Body of pancreas (tissue), 4 donors: ENCODE measurements around the gene GTF3C5. TPM values are rescaled to one million over a fixed set of nuclear protein-coding genes. Genes with fewer than 3 reads are reported as not detected.

Experiments
- ATAC-seq: fragments of 150-250 bp; one replicate; pipeline ENCODE4 v1.9.1; 2016
- DNase-seq, 4 donors: peaks; one replicate each; pipeline ENCODE4 v3.0.0-alpha.2; 2019
- H3K27ac ChIP-seq, 4 donors: fragments of 200-600 bp; sonication (generic); 1 replicate in 3 of 4; 2 replicates in 1 of 4; pipeline versions ENCODE4 v1.5.1 to v1.6.1; 2016 to 2019; ENCODE audit warnings: mild to moderate bottlenecking in 1 of 4, mixed read lengths in 1 of 4, moderate library complexity in 1 of 4
- H3K27me3 ChIP-seq, 2 donors: fragments of 200-600 bp; sonication (generic); one replicate each; pipeline ENCODE4 v1.6.0; 2016; ENCODE audit warnings: mild to moderate bottlenecking in 1 of 2
- H3K36me3 ChIP-seq, 2 donors: fragments of 200-600 bp; sonication (generic); replicated peaks in 1 of 2; 2 replicates each; pipeline ENCODE4 v1.5.1; 2016; ENCODE audit warnings: low read depth in 2 of 2; ENCODE audit not compliant: insufficient read depth in 1 of 2
- H3K4me1 ChIP-seq: fragments of 200-600 bp; sonication (generic); one replicate; pipeline ENCODE4 v1.6.0; 2016
- H3K4me3 ChIP-seq, 2 donors: fragments of 200-600 bp; sonication (generic); 1 replicate in 1 of 2; 2 replicates in 1 of 2; pipeline ENCODE4 v1.5.1; 2016 to 2019
- H3K9me3 ChIP-seq, 3 donors: fragments of 200-600 bp; sonication (generic); 1 replicate in 2 of 3; 2 replicates in 1 of 3; pipeline ENCODE4 v1.5.1; 2016
- CTCF ChIP-seq, 7 experiments: fragments of 450-650 bp in 4 of 7; fragments of 200-600 bp in 3 of 7; sonication (generic) in 3 of 7; IDR thresholded peaks; one replicate each; pipeline ENCODE4 v1.5.1; 2016 to 2019; ENCODE audit warnings: antibody characterized with exemption in 7 of 7
- POLR2A ChIP-seq, 3 donors: fragments of 450-650 bp; IDR thresholded peaks; one replicate each; pipeline ENCODE4 v1.6.1; 2016; ENCODE audit warnings: antibody characterized with exemption in 3 of 3, mild to moderate bottlenecking in 2 of 3
- WGBS, 2 donors: methylation state at CpG; one replicate each; pipeline ENCODE4 v1.1.5; 2017; 5-methylcytosine and 5-hydroxymethylcytosine counted together
- intact Hi-C: fragments of 100-400 bp; cut with DNase I; formaldehyde crosslinking; loops from one replicate; pipeline ENCODE4 v1.15.1; 2023
- total RNA-seq, 2 donors: library from RNA; depleted of rRNA; stranded (reverse); fragments of >200 nt; gene quantifications; one replicate each; pipeline ENCODE4 v1.1.0, GENCODE V29; 2016

Gene GTF3C5
- total RNA-seq, 2 donors from 2014 or later, result 43.1 to 57.7 TPM

DNA sequence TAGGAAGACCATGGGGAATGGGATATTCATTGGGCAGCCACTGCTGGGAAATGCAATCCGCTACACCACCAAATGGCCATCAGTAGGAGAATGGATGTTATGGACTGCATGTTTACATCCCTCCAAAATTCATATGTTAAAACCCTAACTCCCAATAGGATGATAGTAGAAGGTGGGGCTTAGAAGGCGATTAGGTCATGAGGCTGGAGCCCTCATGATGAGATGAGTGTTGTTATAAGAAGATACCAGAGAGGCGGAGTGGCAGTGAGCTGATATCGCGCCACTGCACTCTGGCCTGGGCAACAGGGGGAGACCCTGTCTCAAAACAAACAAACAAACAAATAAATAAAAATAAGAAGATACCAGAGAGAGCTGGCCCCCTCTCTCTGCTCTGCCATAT is 16.1 kb upstream of the GTF3C5 start:
- Histone ChIP-seq H3K4me3 (no peak overlapping the region), H3K36me3 (no peaks in the 10 kb centered on the region), H3K9me3 (no peaks in the 10 kb centered on the region), H3K27me3 (no peaks in the 10 kb centered on the region), H3K27ac (no peak overlapping the region), H3K4me1 (no peaks in the 10 kb centered on the region)
- no peak for ATAC-seq
- no peak for TF ChIP-seq POLR2A (IDR thresholded peaks at IDR 0.05)
- 75 to 90% methylated on average over 5 of the region's 5 CpGs for WGBS, 2 donors
- DNase-seq, result no peak
- intact Hi-C loops, result loop anchor here (10.0 kb wide), 1 partner anchor 480 kb away; no protein-coding TSS in a partner anchor

DNA sequence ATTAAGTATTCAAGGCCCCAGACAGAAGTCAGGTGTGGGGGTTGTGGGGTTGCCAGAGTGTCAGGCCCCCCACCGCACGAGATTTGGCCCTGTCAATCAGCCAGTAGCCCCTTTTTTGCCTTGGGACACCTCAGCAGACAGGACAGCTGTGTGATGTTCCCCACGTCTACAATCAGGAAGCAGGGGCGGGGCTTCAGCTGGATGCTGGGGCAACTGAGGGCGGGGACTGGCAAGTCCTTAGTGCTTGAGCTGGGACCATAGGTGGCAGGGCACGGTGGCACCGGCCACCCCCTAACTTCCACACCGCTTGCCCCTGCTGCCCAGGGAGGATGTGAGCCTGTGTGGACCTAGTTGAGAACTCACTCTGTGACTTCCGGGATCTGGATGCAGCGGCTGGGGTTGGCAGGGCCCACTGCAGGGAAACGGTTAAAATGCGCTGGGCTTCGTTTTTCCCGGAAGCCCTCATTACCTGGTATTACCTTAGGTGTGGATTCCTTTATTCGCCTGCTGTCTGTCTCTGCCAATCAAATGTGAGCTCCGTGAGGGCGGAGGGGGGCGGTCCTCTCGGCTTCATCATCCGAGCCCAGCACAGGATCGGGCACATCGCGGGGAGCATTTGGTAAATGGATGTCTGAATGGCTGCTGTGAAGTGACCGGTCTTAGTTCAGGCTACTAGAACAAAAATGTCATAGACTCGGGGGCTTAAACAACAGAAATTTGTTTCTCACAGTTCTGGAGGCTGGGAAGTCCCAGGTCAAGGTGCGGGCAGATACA is 7.5 kb upstream of the GTF3C5 start:
- DNase-seq (peak in 2 of 4 donors; percentile 18 to 21), ATAC-seq (no peak)
- Histone ChIP-seq H3K27ac (no peak overlapping the region), H3K9me3 (no peaks in the 10 kb centered on the region), H3K4me1 (peaks cover 7% of the 10 kb centered on the region), H3K36me3 (no peaks in the 10 kb centered on the region), H3K4me3 (no peak overlapping the region), H3K27me3 (no peaks in the 10 kb centered on the region)
- intact Hi-C loops, result no loop called here
- no peak for TF ChIP-seq POLR2A (IDR thresholded peaks at IDR 0.05)
- TF ChIP-seq CTCF (IDR thresholded peaks at IDR 0.05), result no peak
- WGBS, 2 donors, result 62 to 64% methylated on average over 19 to 25 of the region's 26 CpGs

DNA sequence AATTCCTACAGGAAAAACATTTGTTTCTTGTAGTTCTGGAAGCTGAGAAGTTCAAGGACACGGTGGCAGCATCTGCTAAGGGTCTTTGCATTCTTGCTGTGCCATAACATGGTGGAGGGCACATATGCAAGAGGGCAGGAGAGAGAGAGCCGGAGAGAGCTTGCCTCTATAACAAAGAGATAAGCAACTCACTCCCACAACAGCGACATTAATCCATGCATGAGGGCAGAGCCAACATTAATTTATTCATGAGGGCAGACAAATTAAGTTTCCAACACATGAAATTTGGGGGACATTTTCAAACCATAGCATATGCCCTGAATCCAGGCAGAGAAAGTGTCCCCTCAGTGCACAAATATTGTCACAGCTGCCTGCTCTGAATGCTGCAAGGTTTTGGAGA is 4.4 kb upstream of the GTF3C5 start:
- Histone ChIP-seq H3K4me1 (peaks cover 23% of the 10 kb centered on the region), H3K36me3 (no peaks in the 10 kb centered on the region), H3K27ac (no peak overlapping the region), H3K4me3 (no peak overlapping the region), H3K9me3 (no peaks in the 10 kb centered on the region), H3K27me3 (no peaks in the 10 kb centered on the region)
- DNase-seq (no peak), ATAC-seq (no peak)
- no peak for TF ChIP-seq CTCF (IDR thresholded peaks at IDR 0.05)
- no peak for TF ChIP-seq POLR2A (IDR thresholded peaks at IDR 0.05)
- intact Hi-C loops, result no loop called here
- WGBS, 2 donors, result 53 to 56% methylated on average over 3 of the region's 3 CpGs

DNA sequence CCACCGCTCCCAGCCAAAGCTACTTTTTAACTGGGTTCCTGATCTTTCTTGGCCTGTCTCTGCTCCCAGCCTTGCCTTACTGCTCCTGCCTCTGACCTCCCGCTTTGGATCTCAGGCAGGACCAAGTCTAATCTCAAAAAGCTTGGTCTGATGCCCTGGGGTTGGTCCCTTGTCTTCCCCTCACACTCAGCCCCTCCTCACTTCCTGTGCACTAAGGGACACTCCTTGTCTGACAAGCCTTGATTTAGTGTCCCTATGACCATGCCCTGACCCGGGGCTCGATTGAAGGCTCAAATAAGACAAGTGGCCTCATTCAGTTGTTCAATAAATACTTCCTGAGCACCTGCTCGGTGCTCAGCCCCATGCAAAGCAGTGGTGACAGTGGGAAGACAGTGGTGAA is 3.7 kb upstream of the GTF3C5 start:
- Histone ChIP-seq H3K27me3 (no peaks in the 10 kb centered on the region), H3K36me3 (no peaks in the 10 kb centered on the region), H3K4me3 (no peak overlapping the region), H3K27ac (no peak overlapping the region), H3K4me1 (peaks cover 29% of the 10 kb centered on the region), H3K9me3 (no peaks in the 10 kb centered on the region)
- intact Hi-C loops, result no loop called here
- TF ChIP-seq CTCF (IDR thresholded peaks at IDR 0.05), result no peak
- TF ChIP-seq POLR2A (IDR thresholded peaks at IDR 0.05), result no peak
- ATAC-seq, result no peak
- DNase-seq, result no peak
- 45 to 46% methylated on average over 4 to 5 of the region's 5 CpGs for WGBS, 2 donors

DNA sequence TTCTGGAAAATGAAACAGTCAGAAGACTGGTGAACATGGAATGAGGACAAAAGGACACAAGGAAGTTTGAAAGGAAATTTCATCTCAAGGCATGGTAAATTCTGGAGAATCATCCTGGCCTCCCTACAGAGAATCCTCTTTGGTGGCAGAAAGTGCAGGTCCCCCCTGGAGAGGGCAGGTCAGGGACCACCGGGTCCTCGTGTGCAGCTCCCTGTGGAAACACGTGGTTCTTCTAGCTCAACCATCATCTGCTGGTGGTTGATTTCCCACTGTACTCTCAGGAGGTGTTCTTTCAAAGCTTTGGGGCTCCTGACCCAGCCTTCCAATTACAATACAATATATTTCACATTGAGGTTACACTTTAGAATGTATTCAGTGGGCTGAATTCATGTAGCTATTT is 2.6 kb upstream of the GTF3C5 start:
- no peak for TF ChIP-seq CTCF (IDR thresholded peaks at IDR 0.05)
- intact Hi-C loops, result no loop called here
- Histone ChIP-seq H3K27me3 (no peaks in the 10 kb centered on the region), H3K36me3 (no peaks in the 10 kb centered on the region), H3K4me3 (no peak overlapping the region), H3K4me1 (peaks cover 33% of the 10 kb centered on the region), H3K9me3 (no peaks in the 10 kb centered on the region), H3K27ac (no peak overlapping the region)
- DNase-seq (no peak), ATAC-seq (no peak)
- 67 to 70% methylated on average over 3 of the region's 3 CpGs for WGBS, 2 donors
